HEK293 (cell line): Measurements from ENCODE around the gene MFSD2A.
"Not testable (repeated sequence)": the region's sequence is repeated elsewhere in the genome, so short reads cannot be mapped to it uniquely, and the experiment has no call there.

ENCODE experiments used
- CTCF ChIA-PET: fragments of 350-600 bp; formaldehyde crosslinking; extraction: SDS; loops from one replicate; lab custom pipeline; 2021; ENCODE audit warnings: antibody characterized with exemption; lab: Yijun Ruan, JAX
- POLR2A ChIA-PET: fragments of 300-600 bp; formaldehyde crosslinking; extraction: SDS; loops from one replicate; lab custom pipeline; 2020; ENCODE audit warnings: antibody characterized with exemption, inconsistent platforms; lab: Yijun Ruan, JAX
- H3K27ac ChIP-seq: fragments of 200-500 bp; sonication (Bioruptor generic); 2 replicates; pipeline ENCODE4 v1.5.1; 2014; ENCODE audit warnings: low read depth, low read length, control low read depth, inconsistent platforms; ENCODE audit errors: extremely low read depth
- H3K36me3 ChIP-seq, 2 experiments: fragments of 200-500 bp in 1 of 2; sonication (Bioruptor generic) in 1 of 2; 1 replicate in 1 of 2; 2 replicates in 1 of 2; pipeline ENCODE4 v1.5.1; 2014 to 2017; ENCODE audit warnings: inconsistent platforms in 2 of 2, low read length in 2 of 2; ENCODE audit not compliant: control insufficient read depth in 2 of 2, insufficient read depth in 1 of 2
- H3K4me1 ChIP-seq: fragments of 200-500 bp; sonication (Bioruptor generic); 2 replicates; pipeline ENCODE4 v1.5.1; 2014; ENCODE audit warnings: mild to moderate bottlenecking, low read length, inconsistent platforms; ENCODE audit not compliant: control insufficient read depth, insufficient read depth
- H3K4me3 ChIP-seq: 2 replicates; pipeline ENCODE4 v1.5.1; 2011; ENCODE audit warnings: low read depth, mild to moderate bottlenecking, control low read depth, low read length, moderate library complexity
- H3K9me3 ChIP-seq: fragments of 200-500 bp; sonication (Bioruptor generic); 2 replicates; pipeline ENCODE4 v1.5.1; 2014; ENCODE audit warnings: low read depth, low read length, inconsistent platforms; ENCODE audit not compliant: control insufficient read depth, insufficient read depth
- GLI2 ChIP-seq: fragments of 450-650 bp; formaldehyde crosslinking; IDR thresholded peaks from 2 replicates; pipeline ENCODE4; 2017; ENCODE audit warnings: missing biosample characterization, missing genetic modification characterization, low read depth, borderline replicate concordance
- ZBTB1 ChIP-seq: fragments of 450-650 bp; formaldehyde crosslinking; IDR thresholded peaks from 2 replicates; pipeline ENCODE4 v1.5.1; 2016; ENCODE audit warnings: missing biosample characterization, missing genetic modification characterization
- ZBTB21 ChIP-seq: fragments of 450-650 bp; formaldehyde crosslinking; IDR thresholded peaks from 2 replicates; pipeline ENCODE4 v1.5.1; 2017; ENCODE audit warnings: missing biosample characterization, missing genetic modification characterization
- ZFHX2 ChIP-seq: fragments of 450-650 bp; formaldehyde crosslinking; conservative IDR thresholded peaks from 2 replicates; pipeline ENCODE4 v1.5.1; 2016; ENCODE audit warnings: missing biosample characterization, missing genetic modification characterization
- ZNF138 ChIP-seq: fragments of 450-650 bp; formaldehyde crosslinking; IDR thresholded peaks from 2 replicates; pipeline ENCODE4 v1.5.1; 2016; ENCODE audit warnings: missing biosample characterization, missing genetic modification characterization, borderline replicate concordance
- ZNF248 ChIP-seq: fragments of 450-650 bp; formaldehyde crosslinking; IDR thresholded peaks from 2 replicates; pipeline ENCODE4 v1.5.1; 2017; ENCODE audit warnings: missing biosample characterization, missing genetic modification characterization
- ZNF785 ChIP-seq: fragments of 450-650 bp; formaldehyde crosslinking; IDR thresholded peaks from 2 replicates; pipeline ENCODE4 v1.5.1; 2016; ENCODE audit warnings: missing biosample characterization, missing genetic modification characterization
- TF ChIP-seq, protein P1 (sequence below): fragments of 450-650 bp; formaldehyde crosslinking; IDR thresholded peaks from 2 replicates; pipeline ENCODE4 v1.5.0; 2017; ENCODE audit warnings: missing biosample characterization, missing genetic modification characterization, borderline replicate concordance
- TF ChIP-seq, protein P2 (sequence below): fragments of 450-650 bp; formaldehyde crosslinking; IDR thresholded peaks from 2 replicates; pipeline ENCODE4 v1.5.1; 2016; ENCODE audit warnings: missing biosample characterization, missing genetic modification characterization
- TF ChIP-seq, protein P3 (sequence below): fragments of 450-650 bp; IDR thresholded peaks from 2 replicates; pipeline ENCODE4 v1.5.1; 2018; ENCODE audit warnings: missing biosample characterization, missing genetic modification characterization

MFSD2A gene

DNA sequence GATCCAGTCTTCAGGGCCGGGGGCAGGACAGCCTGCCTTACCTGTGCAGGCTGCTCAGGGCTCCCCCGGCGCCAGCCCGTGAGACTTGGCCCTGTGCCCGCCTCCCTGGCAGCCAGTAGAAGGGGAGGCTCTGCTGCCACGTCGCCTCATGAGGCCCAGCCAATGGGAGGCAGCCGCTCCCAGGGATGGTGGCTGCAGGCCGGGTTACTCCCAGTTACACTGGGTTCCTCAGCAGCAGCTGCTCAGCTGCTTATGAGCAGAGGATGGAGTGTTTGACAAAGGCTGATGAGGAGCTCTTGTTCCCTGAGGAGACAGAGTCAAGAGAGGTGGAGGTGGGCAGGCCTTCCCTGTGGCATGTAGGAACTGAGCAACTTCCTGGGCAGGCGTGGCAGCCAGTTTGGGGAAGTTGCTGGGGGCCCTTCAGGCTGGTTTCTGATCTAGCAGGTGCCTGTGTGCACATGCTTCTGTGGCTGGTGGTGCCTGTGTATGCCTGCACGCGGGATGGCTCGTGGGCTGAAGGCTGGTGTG is 5.5 kb downstream of the MFSD2A start (continued):
- TF ChIP-seq ZFHX2 (tag by site-specific recombination), result no peak

DNA sequence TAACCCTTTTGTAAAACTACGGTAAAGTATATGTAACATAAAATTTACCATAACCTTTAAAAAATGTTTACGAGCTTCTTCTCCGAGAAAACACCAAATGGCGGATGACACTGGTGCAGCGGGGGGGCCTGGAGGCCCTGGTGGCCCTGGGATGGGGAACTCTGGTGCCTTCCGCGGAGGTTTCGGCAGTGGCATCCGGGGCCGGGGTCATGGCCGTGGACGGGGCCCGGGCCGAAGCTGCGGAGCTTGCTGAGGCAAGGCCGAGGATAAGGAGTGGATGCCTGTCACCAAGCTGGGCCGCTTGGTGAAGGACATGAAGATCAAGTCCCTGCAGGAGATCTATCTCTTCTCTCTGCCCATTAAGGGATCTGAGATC is 7.5 kb downstream of the MFSD2A start:
- Histone ChIP-seq H3K9me3 (no peaks in the 10 kb centered on the region), H3K4me1 (no peaks in the 10 kb centered on the region), H3K4me3 (no peak overlapping the region), H3K27ac (no peak overlapping the region), H3K36me3 (peaks cover 0 to 71% of the 10 kb centered on the region in 2 experiments; a peak in 2 of 3 replicates)
- ChIA-PET CTCF (interaction anchor here (0.6 to 1.5 kb wide), 2 partner anchors 11 to 456 kb away, joined by 3 to 10 read pairs; no protein-coding TSS in a partner anchor), POLR2A (no interaction called here)
- TF ChIP-seq ZBTB21 (tag by site-specific recombination), result no peak
- TF ChIP-seq, protein P1, sequence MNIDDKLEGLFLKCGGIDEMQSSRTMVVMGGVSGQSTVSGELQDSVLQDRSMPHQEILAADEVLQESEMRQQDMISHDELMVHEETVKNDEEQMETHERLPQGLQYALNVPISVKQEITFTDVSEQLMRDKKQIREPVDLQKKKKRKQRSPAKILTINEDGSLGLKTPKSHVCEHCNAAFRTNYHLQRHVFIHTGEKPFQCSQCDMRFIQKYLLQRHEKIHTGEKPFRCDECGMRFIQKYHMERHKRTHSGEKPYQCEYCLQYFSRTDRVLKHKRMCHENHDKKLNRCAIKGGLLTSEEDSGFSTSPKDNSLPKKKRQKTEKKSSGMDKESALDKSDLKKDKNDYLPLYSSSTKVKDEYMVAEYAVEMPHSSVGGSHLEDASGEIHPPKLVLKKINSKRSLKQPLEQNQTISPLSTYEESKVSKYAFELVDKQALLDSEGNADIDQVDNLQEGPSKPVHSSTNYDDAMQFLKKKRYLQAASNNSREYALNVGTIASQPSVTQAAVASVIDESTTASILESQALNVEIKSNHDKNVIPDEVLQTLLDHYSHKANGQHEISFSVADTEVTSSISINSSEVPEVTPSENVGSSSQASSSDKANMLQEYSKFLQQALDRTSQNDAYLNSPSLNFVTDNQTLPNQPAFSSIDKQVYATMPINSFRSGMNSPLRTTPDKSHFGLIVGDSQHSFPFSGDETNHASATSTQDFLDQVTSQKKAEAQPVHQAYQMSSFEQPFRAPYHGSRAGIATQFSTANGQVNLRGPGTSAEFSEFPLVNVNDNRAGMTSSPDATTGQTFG (tag by site-specific recombination), result no peak

DNA sequence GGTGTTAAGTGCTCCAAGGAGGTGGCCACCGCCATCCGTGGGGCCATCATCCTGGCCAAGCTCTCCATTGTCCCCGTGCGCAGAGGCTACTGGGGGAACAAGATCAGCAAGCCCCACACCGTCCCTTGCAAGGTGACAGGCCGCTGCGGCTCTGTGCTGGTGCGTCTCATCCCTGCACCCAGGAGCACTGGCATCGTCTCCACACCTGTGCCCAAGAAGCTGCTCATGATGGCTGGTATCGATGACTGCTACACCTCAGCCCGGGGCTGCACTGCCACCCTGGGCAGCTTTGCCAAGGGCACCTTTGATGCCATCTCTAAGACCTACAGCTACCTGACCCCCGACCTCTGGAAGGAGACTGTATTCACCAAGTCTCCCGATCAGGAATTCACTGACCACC is 8.0 kb downstream of the MFSD2A start:
- H3K9me3 ChIP-seq, H3K4me1 ChIP-seq, H3K4me3 ChIP-seq, H3K27ac ChIP-seq: not testable (repeated sequence)
- peaks cover 0 to 73% of the 10 kb centered on the region in 2 experiments; a peak in 2 of 3 replicates for H3K36me3 ChIP-seq
- CTCF ChIA-PET, result interaction anchor here (1.5 kb wide), 1 partner anchor 11 kb away, joined by 10 read pairs; no protein-coding TSS in a partner anchor
- POLR2A ChIA-PET, result interaction anchor here (0.7 kb wide), 1 partner anchor 899 kb away, joined by 5 read pairs; the partner anchor contains the start of gene CITED4

DNA sequence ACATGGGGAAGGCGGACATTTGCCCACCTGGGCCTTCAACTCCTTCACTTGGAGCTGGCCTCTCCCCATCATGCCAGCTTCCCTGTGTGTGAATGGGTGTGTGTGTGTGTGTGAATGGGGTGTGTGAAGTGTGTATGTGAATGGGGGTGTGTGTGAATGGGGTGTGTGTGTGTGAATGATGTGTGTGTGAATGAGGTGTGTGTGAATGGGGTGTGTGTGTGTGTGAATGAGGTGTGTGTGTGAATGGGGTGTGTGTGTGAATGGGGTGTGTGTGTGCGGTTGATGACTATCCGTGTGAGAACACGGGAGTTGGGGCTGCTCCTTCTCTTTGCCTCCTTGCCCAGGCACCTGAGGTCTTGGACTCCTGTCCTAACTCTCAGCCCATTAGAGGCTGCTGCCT is 9.6 kb downstream of the MFSD2A start:
- CTCF ChIA-PET, result interaction anchor here (0.6 to 2.4 kb wide), 4 partner anchors 9 to 157 kb away, joined by 3 to 12 read pairs (median 6); no protein-coding TSS in a partner anchor
- Histone ChIP-seq H3K4me1 (no peaks in the 10 kb centered on the region), H3K4me3 (no peak overlapping the region), H3K36me3 (peaks cover 0 to 77% of the 10 kb centered on the region in 2 experiments; a peak in 2 of 3 replicates), H3K9me3 (no peaks in the 10 kb centered on the region), H3K27ac (no peak overlapping the region)
- POLR2A ChIA-PET, result no interaction called here
- no peak for TF ChIP-seq ZBTB1 (tag by site-specific recombination)
- TF ChIP-seq, protein P2, sequence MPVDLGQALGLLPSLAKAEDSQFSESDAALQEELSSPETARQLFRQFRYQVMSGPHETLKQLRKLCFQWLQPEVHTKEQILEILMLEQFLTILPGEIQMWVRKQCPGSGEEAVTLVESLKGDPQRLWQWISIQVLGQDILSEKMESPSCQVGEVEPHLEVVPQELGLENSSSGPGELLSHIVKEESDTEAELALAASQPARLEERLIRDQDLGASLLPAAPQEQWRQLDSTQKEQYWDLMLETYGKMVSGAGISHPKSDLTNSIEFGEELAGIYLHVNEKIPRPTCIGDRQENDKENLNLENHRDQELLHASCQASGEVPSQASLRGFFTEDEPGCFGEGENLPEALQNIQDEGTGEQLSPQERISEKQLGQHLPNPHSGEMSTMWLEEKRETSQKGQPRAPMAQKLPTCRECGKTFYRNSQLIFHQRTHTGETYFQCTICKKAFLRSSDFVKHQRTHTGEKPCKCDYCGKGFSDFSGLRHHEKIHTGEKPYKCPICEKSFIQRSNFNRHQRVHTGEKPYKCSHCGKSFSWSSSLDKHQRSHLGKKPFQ (tag by site-specific recombination), result peak; percentile 89
- TF ChIP-seq ZNF785 (tag by site-specific recombination), result no peak
- 0 out of 2 replicates have a peak, but pooled peaks have one; percentile 34 for TF ChIP-seq ZNF248 (tag by site-specific recombination)
- TF ChIP-seq ZNF138 (tag by site-specific recombination), result no peak

DNA sequence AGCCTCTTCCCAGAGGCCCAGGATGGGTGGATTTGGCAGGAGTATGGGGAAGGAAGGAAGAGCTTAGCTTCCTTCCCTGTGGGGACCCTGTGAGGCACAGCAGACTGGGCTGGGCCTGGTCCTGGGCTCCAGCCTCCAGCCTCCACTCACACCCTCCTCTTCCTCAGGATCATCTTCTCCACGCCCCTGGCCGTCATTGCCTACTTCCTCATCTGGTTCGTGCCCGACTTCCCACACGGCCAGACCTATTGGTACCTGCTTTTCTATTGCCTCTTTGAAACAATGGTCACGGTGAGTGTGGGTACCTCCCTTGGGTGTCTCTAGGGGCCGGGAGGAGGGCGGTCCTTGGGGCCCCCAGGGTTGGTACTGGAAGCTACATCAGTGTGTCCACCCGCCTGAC is 10.1 kb downstream of the MFSD2A start:
- H3K9me3 ChIP-seq, result no peaks in the 10 kb centered on the region
- no peak overlapping the region for H3K27ac ChIP-seq
- H3K4me3 ChIP-seq, result no peak overlapping the region
- POLR2A ChIA-PET, result no interaction called here
- no peak for TF ChIP-seq GLI2
- TF ChIP-seq, protein P3, sequence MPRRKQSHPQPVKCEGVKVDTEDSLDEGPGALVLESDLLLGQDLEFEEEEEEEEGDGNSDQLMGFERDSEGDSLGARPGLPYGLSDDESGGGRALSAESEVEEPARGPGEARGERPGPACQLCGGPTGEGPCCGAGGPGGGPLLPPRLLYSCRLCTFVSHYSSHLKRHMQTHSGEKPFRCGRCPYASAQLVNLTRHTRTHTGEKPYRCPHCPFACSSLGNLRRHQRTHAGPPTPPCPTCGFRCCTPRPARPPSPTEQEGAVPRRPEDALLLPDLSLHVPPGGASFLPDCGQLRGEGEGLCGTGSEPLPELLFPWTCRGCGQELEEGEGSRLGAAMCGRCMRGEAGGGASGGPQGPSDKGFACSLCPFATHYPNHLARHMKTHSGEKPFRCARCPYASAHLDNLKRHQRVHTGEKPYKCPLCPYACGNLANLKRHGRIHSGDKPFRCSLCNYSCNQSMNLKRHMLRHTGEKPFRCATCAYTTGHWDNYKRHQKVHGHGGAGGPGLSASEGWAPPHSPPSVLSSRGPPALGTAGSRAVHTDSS (tag by site-specific recombination), result 0 out of 2 replicates have a peak, but pooled peaks have one; percentile 24
- peaks cover 0 to 73% of the 10 kb centered on the region in 2 experiments; a peak in 2 of 3 replicates for H3K36me3 ChIP-seq
- CTCF ChIA-PET, result interaction anchor here (0.6 to 2.4 kb wide), 4 partner anchors 9 to 158 kb away, joined by 3 to 12 read pairs (median 6); no protein-coding TSS in a partner anchor
- H3K4me1 ChIP-seq, result no peaks in the 10 kb centered on the region
